Astrocyte of the cerebellum (primary cell): Measurements from ENCODE around the gene IL12A.

Experiments
- DNase-seq: peaks from one replicate; pipeline ENCODE4 v3.0.0-alpha.2; 2011; ENCODE audit warnings: low read depth
- H3K4me3 ChIP-seq: 2 replicates; pipeline ENCODE4 v1.5.1; 2011; ENCODE audit warnings: mild to moderate bottlenecking, low read depth, low read length, moderate library complexity
- CTCF ChIP-seq: IDR thresholded peaks from 2 replicates; pipeline ENCODE4 v1.5.1; 2012; ENCODE audit warnings: low read length, low read depth, moderate library complexity, mild to moderate bottlenecking; ENCODE audit errors: missing control alignments
- in situ Hi-C: cut with HindIII; loops from 2 replicates; pipeline ENCODE4 v1.10.0; 2017; ENCODE audit warnings: low sequenced_read_pairs

Gene IL12A

GRCh38 chr3:159950156-159950898 lies 38.3 kb upstream of the IL12A start:
- H3K4me3 ChIP-seq = no peak overlapping the region
- TF ChIP-seq CTCF = no peak
- DNase-seq = no peak
- in situ Hi-C loops = no loop called here

- no peak overlapping the region for H3K4me3 ChIP-seq
- in situ Hi-C loops = no loop called here
- no peak for TF ChIP-seq CTCF
Measured at GRCh38 chr3:159951540-159951939, 37.1 kb upstream of the IL12A start.

GRCh38 chr3:159953325-159954085 lies 35.1 kb upstream of the IL12A start:
- in situ Hi-C loops = no loop called here
- no peak for TF ChIP-seq CTCF
- DNase-seq = no peak
- H3K4me3 ChIP-seq = no peak overlapping the region

More at GRCh38 chr3:159951540-159951939, 37.1 kb upstream of the IL12A start:
- DNase-seq = no peak

- DNase-seq = no peak
- in situ Hi-C loops = no loop called here
- no peak overlapping the region for H3K4me3 ChIP-seq
- TF ChIP-seq CTCF = no peak
Measured at GRCh38 chr3:159960188-159961148, 28.2 kb upstream of the IL12A start.

- H3K4me3 ChIP-seq = no peak overlapping the region
- peak; percentile 12 for DNase-seq
- TF ChIP-seq CTCF = no peak
- in situ Hi-C loops = no loop called here
Measured at GRCh38 chr3:159964166-159964973, 24.3 kb upstream of the IL12A start.
